Tibial nerve (tissue), 4 donors: ENCODE measurements around the gene C7orf25. TPM values are rescaled to one million over a fixed set of nuclear protein-coding genes. Genes with fewer than 3 reads are reported as not detected.

Experiments used
- DNase-seq, 2 donors: peaks; one replicate each; pipeline ENCODE4 v3.0.0-alpha.2; 2019; ENCODE audit warnings: low spot score in 2 of 2
- H3K27ac ChIP-seq, 4 donors: fragments of 200-600 bp; sonication (generic) in 3 of 4; one replicate each; pipeline ENCODE4 v1.5.1; 2017 to 2019; ENCODE audit warnings: mild to moderate bottlenecking in 1 of 4
- H3K27me3 ChIP-seq, 2 donors: fragments of 200-600 bp; sonication (generic) in 1 of 2; one replicate each; pipeline versions ENCODE4 v1.5.1 to v1.6.0; 2017 to 2019
- H3K36me3 ChIP-seq, 3 donors: fragments of 200-600 bp; sonication (generic); one replicate each; pipeline ENCODE4 v1.5.1; 2018 to 2019
- H3K4me1 ChIP-seq, 4 donors: fragments of 200-600 bp; sonication (generic) in 3 of 4; one replicate each; pipeline ENCODE4 v1.5.1; 2017 to 2019
- H3K4me3 ChIP-seq, 4 donors: fragments of 200-600 bp; sonication (generic) in 3 of 4; one replicate each; pipeline ENCODE4 v1.5.1; 2017 to 2019; ENCODE audit warnings: mild to moderate bottlenecking in 1 of 4, moderate library complexity in 1 of 4
- H3K9me3 ChIP-seq, 4 donors: fragments of 200-600 bp; sonication (generic) in 3 of 4; one replicate each; pipeline ENCODE4 v1.5.1; 2017 to 2019
- CTCF ChIP-seq, 5 experiments: fragments of 200-600 bp in 3 of 5; fragments of 450-650 bp in 2 of 5; sonication (generic) in 3 of 5; IDR thresholded peaks; one replicate each; pipeline ENCODE4 v1.5.1; 2016 to 2019; ENCODE audit warnings: antibody characterized with exemption in 5 of 5, mild to moderate bottlenecking in 3 of 5, moderate library complexity in 2 of 5
- EP300 ChIP-seq, 2 donors: sonication (generic); formaldehyde crosslinking; IDR thresholded peaks; one replicate each; pipeline ENCODE4 v1.6.1; 2017; ENCODE audit warnings: antibody characterized with exemption in 2 of 2, mild to moderate bottlenecking in 1 of 2
- POLR2A ChIP-seq, 2 donors: fragments of 450-650 bp; IDR thresholded peaks; one replicate each; pipeline ENCODE4 v1.6.1; 2017; ENCODE audit warnings: antibody characterized with exemption in 2 of 2, mild to moderate bottlenecking in 2 of 2, moderate library complexity in 2 of 2
- WGBS, 2 donors: methylation state at CpG; one replicate each; pipeline ENCODE4 v1.1.5; 2018; 5-methylcytosine and 5-hydroxymethylcytosine counted together
- total RNA-seq, 4 donors: library from RNA; depleted of rRNA; stranded (reverse); fragments of >200 nt; gene quantifications; one replicate each; pipeline ENCODE4 v1.1.0, GENCODE V29; 2016

The C7orf25 gene
- total RNA-seq, 4 donors from 2014 or later, result 12.8 to 28.2 (median 14.6) TPM

- 13 to 14% methylated on average over 5 of the region's 5 CpGs for WGBS, 2 donors
- TF ChIP-seq CTCF (IDR thresholded peaks at IDR 0.05) (no peak), EP300 (IDR thresholded peaks at IDR 0.05) (no peak), POLR2A (IDR thresholded peaks at IDR 0.05) (no peak)
- Histone ChIP-seq H3K36me3 (peaks cover 0 to 27% (median 4%) of the 10 kb centered on the region in 3 donors), H3K27ac (no peak overlapping the region), H3K4me1 (peaks cover 3 to 66% (median 31%) of the 10 kb centered on the region in 4 donors), H3K9me3 (no peaks in the 10 kb centered on the region), H3K4me3 (peak overlapping the region; percentile 63 to 90 (median 78)), H3K27me3 (no peaks in the 10 kb centered on the region)
- DNase-seq, result no peak
Measured at GRCh38 chr7:42930889-42931288, 19.0 kb upstream of the C7orf25 start.

- Histone ChIP-seq H3K27me3 (no peaks in the 10 kb centered on the region), H3K27ac (no peak overlapping the region), H3K4me1 (peaks cover 3 to 60% (median 31%) of the 10 kb centered on the region in 4 donors), H3K9me3 (no peaks in the 10 kb centered on the region), H3K4me3 (no peak overlapping the region), H3K36me3 (peaks cover 0 to 30% (median 14%) of the 10 kb centered on the region in 3 donors)
- no peak for DNase-seq
- WGBS, 2 donors, result 55 to 58% methylated on average over 3 of the region's 3 CpGs
- TF ChIP-seq POLR2A (IDR thresholded peaks at IDR 0.05), result no peak
- TF ChIP-seq CTCF (IDR thresholded peaks at IDR 0.05), result no peak
- no peak for TF ChIP-seq EP300 (IDR thresholded peaks at IDR 0.05)
Measured at GRCh38 chr7:42929449-42929848, 17.6 kb upstream of the C7orf25 start.

GRCh38 chr7:42928754-42929153 is 16.9 kb upstream of the C7orf25 start:
- TF ChIP-seq POLR2A (IDR thresholded peaks at IDR 0.05) (no peak), EP300 (IDR thresholded peaks at IDR 0.05) (no peak), CTCF (IDR thresholded peaks at IDR 0.05) (no peak)
- WGBS, 2 donors, result 49 to 55% methylated on average over 3 of the region's 3 CpGs
- peaks cover 0 to 37% (median 15%) of the 10 kb centered on the region in 3 donors for H3K36me3 ChIP-seq
- no peaks in the 10 kb centered on the region for H3K27me3 ChIP-seq
- H3K4me3 ChIP-seq, result no peak overlapping the region
- peaks cover 3 to 53% (median 30%) of the 10 kb centered on the region in 4 donors for H3K4me1 ChIP-seq
- H3K9me3 ChIP-seq, result no peaks in the 10 kb centered on the region
- no peak overlapping the region for H3K27ac ChIP-seq
- no peak for DNase-seq

GRCh38 chr7:42926204-42926603 is 14.3 kb upstream of the C7orf25 start:
- TF ChIP-seq CTCF (IDR thresholded peaks at IDR 0.05), result no peak
- TF ChIP-seq POLR2A (IDR thresholded peaks at IDR 0.05), result no peak
- no peak for TF ChIP-seq EP300 (IDR thresholded peaks at IDR 0.05)
- no peak for DNase-seq
- no peak overlapping the region for H3K27ac ChIP-seq
- no peaks in the 10 kb centered on the region for H3K9me3 ChIP-seq
- H3K27me3 ChIP-seq, result no peaks in the 10 kb centered on the region
- no peak overlapping the region for H3K4me3 ChIP-seq
- peaks cover 0 to 62% (median 26%) of the 10 kb centered on the region in 3 donors for H3K36me3 ChIP-seq
- peaks cover 3 to 43% (median 25%) of the 10 kb centered on the region in 4 donors for H3K4me1 ChIP-seq
- 80 to 84% methylated on average over 5 of the region's 5 CpGs for WGBS, 2 donors

GRCh38 chr7:42925630-42926029 is 13.8 kb upstream of the C7orf25 start:
- H3K27me3 ChIP-seq, result no peaks in the 10 kb centered on the region
- H3K36me3 ChIP-seq, result peaks cover 0 to 68% (median 26%) of the 10 kb centered on the region in 3 donors
- no peak for DNase-seq
- no peak overlapping the region for H3K27ac ChIP-seq
- TF ChIP-seq EP300 (IDR thresholded peaks at IDR 0.05) (no peak), POLR2A (IDR thresholded peaks at IDR 0.05) (no peak), CTCF (IDR thresholded peaks at IDR 0.05) (no peak)
- no peak overlapping the region for H3K4me3 ChIP-seq
- no peaks in the 10 kb centered on the region for H3K9me3 ChIP-seq
- WGBS, 2 donors, result 86 to 97% methylated on average over 1 of the region's 1 CpG
- peaks cover 2 to 38% (median 21%) of the 10 kb centered on the region in 4 donors for H3K4me1 ChIP-seq
